Stimulated activated CD8-positive, alpha-beta memory T cell treated with anti-CD3 and anti-CD28 coated beads, Interleukin-2, amount 100 ng/mL, for 48 hours (primary cell): Measurements from ENCODE around the gene EEF1A2.
A peak's percentile ranks its signal among the peaks of the same experiment; 100 is the strongest.
"Not testable (repeated sequence)": the region's sequence is repeated elsewhere in the genome, so short reads cannot be mapped to it uniquely, and the experiment has no call there.

Source experiments
- DNase-seq, 2 donors: peaks; one replicate each; pipeline ENCODE4 v3.0.0-alpha.2; 2020; ENCODE audit warnings: low read depth in 2 of 2

The EEF1A2 gene

DNA sequence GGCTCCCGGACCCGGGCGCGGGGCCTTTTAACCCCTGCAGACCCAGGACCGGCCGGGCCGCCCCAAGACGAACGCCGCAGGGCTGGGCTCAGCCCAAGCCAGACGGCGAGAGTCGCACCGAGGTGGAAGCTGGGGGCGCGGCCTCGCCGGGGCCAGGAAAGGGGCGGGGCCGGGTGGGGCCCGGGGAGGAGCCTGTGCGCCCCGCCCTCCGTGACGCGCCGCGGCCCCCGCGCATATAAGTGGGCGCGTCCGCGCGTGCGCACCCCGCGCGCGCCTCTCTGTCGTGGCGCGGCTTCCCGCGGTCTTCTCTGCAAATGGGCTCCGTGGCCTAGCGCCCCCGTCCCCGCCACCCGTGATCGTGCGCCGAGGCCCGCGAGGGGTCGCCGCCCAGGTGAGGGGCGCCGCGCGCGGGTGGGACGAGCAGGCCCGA is 21.6 kb upstream of the EEF1A2 start, which contains the start of gene PPDPF:
TSS of gene PPDPF (plus strand) at position 262 of the 430 bp plus-strand sequence. CDS start 544 bp downstream, outside the sequence.
- DNase-seq, result peak; percentile 66 to 76

DNA sequence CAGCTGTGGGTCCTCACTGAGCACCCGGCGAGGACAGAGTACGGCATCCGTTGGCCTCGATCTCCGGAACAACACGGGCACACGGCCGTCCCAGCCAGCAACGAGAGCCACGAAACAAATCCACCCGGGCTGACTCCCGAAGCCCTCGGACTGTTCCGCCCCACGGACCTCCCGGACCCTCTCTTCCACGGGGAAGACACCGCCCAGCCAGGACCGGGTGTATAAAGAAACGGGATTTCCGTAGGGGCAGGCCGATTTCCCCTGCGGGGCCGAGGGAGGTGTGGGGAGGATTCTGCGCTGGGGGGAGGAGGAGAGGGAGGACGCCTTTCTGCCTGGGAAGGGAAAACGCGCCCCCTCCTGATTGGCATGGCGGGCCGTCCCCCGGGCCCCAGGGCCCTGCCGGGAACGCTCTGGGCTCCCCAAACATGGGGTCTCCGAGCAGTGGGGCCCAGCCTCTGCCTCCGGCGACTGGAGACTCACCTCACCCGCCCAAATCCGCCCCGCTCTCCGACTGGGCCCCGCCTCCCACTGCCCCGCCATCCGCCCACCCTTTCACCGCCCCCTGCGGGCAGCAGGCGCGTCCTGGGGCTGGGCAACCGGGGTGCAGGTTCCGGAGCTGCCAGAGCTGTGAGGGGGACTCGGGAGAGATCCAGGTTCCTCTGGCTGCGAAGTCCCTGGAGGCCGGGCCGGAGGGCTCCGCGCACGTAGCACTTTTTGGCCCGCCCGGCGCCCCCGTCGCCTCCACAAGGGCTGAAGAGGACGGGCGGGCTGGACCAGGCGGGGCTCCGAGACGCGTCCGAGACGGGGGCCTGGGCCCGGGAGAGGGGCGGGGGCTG is 21.0 kb upstream of the EEF1A2 start:
- peak; percentile 49 to 51 for DNase-seq

DNA sequence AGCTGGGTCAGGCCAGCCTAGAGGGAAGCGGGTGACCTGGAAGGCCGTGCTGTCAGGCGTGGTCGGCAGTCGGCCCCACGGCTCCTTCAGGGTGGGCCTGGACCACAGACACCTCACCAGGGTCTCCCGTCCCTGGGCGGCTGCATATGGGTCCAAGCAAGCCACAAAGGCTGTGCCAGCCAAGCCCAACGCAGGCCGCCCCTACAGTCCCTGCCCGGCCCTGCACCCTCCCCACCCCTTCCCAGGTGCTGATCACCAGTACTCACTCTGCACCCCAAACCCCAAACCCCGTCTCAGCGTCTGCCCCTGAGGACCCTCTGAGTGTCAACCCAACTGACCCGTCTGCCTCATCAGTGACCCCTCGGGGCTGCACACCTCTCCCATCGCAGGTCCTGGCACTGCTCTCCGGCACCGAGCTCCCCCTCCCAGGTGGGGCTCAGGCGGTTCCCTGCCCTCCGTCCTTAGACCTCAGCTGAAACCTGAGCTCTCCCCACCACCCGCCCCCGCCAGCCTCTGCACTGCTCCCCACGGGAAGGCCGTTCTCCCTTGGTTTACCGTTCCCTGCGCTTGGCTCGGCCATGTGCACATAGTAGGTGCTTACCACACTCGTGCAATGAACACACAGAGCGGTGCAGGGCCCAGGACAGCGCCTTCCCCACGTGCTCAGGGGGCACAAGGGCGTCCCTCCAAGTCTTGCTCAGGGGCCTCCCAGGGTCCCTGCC is 20.2 kb upstream of the EEF1A2 start:
- DNase-seq, result no peak

DNA sequence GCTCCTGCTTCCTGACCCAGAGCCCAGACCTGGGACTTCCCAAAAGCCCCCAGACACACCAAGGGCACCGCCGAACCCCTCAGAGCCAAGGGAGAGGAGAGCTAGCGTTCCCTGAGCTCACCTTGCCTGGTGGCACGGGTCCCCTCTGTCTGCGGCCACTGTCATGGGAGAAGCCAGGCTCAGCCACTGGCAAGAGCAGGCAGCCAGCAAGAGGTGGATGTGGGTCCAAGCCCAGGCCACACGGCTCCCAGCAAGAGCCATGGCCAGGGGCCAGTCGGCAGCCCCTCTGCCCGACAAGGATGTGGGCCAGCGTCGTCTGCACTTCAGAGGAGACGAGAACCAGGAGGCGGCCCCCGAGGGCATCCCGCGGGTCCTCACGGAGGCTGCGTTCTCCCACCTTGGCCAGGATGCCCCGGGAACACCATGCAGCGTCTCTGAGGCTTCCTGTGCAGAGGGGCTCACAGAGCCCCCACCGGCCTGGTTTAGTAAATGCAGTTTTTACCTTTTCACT is 19.5 kb upstream of the EEF1A2 start:
- no peak for DNase-seq

DNA sequence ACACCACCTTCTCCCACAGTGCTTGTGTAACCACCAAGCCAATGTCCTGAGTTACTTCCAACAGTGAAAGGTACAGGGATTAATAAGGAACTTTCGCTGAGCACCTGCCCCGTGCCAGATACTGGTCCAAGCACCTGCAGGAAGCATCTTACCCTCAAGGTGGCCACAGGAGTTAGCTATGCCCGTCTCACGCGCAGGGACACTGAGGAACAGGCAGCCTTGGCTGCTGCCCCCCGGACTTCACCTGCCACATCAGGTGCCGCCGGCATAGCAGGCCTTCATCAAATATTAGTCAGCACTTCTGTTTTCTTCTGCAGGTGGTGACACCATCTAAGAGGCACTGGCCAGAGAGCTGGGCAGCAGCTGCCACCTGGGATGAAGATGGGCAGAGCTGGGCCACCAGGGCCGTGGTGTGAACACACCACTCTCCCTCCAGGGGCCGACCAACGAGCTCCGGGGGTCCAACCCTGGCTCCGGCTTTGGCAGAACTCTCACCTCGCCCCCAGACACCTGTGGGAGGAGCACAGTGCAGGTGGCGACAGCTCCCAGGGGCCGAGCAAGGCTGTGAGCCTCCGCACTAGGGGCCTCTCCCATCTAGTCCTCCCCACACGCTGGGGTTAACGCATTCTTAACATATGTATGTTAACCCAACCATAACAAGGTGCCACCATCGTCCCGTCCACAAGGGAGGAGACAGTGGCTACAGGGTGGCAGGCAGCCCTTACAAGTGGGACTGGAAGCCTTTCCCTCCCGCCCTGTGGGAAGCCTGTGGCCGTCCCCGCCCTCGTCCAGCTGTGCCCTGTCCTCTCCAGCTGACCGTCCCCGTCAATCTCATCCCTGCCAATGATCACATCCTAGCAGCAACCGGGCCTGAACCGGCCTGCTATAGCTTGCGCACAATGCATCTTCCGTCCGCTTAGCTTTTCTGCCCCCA is 18.8 kb upstream of the EEF1A2 start:
- no peak for DNase-seq

DNA sequence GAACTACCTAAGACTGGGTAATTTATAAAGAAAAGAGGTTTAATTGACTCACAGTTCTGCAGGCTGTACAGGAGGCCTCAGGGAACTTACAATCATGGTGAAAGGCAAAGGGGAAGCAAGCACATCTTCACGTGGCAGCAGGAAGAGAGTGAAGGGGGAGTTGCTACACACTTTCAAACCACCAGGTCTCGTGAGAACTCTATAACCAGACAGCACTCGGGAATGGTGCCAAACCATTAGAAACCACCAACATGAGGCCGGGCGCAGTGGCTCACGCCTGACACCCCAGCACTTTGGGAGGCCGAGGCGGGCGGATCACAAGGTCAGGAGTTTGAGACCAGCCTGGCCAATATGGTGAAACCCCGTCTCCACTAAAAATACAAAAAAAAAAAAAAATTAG is 15.6 kb upstream of the EEF1A2 start:
- DNase-seq, result not testable (repeated sequence)

DNA sequence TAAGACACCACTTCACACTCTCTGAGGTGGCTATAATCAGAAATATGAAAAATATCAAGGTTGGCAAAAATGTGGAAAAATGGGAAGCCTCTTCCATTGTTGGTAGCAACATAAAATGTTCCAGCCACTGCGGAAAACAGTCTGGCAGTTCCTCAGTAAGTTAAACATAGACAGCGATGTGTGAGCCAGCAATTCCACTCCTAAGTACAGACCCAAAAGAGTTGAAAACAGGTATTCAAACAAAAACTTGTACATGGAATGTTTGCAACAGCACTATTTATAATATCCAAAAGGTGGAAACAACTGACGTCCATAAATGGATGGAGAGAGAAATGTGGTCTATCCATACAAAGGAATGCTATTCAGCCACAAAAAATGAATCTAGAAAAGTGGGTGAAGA is 14.3 kb upstream of the EEF1A2 start:
- no peak for DNase-seq

DNA sequence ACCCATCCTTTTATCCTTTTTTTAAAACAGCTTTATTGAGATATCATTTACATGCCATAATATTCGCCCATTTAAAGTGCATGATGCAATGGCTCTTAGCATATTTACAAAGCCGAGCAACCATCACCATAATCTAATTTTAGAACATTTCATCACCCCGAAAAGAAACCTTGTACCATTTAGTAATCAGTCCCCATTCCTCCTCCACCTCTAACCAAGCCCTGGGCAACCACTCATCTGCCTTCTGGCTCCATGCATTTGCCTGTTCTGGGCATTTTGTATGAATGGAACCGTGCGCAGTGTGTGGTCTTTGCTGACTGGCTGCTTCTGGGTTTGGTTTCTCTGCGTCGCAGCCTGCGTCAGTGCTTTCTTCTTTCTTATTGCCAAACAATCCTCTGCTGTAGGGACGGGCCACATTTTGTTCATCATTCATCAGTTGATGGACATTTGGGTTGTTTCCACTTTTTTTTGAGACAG is 10.2 kb upstream of the EEF1A2 start:
- no peak for DNase-seq

DNA sequence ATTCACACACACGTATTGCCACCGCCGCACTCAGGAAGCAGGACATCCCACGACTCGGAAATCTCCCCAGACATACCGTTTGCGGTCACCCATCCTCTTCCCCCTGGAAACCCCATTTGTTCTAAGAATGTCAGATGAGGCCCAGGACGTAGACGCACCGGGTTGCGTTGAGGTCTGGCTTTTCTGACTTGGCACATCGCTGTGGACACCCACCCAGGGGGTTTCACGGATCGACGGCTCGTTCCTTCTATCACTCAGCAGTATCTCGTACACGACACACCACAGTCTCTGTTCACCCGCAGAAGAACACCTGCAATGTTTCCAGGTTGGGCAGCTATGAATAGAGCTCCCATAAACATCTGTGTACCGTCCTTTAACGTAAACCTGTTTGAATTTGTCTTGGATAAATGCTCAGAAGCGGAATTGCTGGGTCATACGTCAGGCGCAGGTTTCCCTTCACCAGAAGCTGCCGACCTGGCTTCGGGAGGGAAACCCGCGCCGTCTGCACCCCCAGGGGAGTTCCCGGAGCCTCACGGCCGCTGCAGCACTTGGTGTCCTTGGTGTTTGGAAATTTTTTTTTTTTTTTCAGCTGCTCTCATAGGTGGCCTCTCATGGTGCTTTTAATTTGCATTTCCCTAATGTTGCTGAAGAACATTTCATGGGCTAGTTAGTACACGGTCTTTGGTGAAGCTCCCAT is 9.3 kb upstream of the EEF1A2 start:
- DNase-seq, result no peak

DNA sequence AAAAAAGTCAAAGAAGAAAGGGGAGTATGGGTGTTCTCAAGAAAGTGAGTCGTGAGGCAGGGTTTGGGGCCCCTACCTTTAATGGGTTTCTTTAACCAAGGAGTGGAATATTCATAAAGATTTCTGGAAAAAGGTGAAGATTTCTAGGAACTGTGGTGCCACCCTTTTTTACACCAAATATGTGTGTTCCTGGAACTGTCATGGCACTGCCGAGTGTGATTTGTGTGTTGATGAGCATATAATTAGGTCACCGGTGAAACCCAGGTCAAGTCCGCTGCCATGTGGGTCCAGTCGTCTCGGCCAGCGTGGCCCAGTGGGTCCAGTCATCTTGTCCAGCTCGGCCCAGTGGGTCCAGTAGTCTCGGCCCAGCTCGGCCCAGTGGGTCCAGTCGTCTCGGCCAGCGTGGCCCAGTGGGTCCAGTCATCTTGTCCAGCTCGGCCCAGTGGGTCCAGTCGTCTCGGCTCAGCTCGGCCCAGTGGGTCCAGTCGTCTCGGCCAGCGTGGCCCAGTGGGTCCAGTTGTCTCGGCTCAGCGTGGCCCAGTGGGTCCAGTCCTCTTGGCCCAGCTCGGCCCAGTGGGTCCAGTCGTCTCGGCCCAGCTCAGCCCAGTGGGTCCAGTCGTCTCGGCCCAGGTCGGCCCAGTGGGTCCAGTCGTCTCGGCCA is 8.3 kb upstream of the EEF1A2 start:
- no peak for DNase-seq

DNA sequence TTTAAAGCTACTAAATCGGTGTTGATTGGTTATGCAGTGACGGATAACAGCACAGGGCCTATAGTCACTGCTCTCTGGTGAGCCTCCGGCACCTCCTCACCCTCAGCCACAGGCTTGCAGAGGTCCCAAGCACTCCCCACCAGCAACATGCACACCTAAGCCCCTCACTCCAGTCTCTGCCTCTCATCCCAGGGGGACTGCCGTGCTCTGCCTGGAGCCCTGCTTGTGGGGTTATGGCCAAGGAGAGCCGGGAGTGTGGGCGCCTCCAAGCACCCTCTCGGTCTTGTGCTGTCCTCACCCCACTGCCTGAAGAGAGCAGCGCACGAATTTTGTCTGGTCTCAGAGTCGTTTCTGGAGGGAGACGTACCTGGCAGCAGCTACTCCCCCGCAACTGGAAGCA is 6.8 kb upstream of the EEF1A2 start:
- no peak for DNase-seq

DNA sequence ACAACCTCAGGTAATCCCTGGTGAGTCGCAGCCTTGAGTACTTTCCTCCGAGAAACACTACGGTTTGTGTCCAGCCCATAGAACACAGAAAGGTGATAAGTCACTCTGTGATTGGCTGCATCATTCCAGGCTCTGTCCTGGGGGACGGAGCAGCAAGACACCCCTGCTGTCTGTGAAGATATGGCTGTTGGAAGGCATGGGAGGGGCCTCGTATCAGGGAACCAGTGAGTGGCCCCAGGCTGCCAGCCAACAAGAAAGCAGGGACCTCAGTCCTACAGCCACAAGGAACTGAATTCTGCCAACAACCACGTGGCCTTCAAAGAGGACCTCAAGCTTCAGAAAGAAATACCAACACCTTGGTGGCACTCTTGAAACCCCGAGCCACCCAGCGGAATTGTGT is 6.4 kb upstream of the EEF1A2 start:
- no peak for DNase-seq

DNA sequence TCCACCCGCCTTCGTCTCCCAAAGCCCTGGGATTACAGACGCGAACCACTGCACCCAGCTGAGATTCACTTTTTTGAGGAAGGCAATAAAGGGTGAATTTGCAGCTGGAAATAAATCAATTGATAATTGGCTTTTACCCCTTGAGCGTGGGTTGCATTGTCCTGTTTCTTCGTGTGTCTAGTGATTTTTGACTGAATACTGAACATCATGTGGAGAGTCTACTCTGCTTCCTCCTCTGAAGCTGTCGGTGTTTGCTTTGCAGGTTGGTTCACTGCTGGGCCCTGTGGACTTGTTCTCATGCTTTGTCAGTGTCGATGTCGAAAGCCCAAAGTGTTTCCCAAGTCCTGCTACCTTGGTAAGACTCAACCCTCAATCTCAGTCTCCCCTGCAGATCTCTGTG is 5.8 kb upstream of the EEF1A2 start:
- DNase-seq, result no peak

DNA sequence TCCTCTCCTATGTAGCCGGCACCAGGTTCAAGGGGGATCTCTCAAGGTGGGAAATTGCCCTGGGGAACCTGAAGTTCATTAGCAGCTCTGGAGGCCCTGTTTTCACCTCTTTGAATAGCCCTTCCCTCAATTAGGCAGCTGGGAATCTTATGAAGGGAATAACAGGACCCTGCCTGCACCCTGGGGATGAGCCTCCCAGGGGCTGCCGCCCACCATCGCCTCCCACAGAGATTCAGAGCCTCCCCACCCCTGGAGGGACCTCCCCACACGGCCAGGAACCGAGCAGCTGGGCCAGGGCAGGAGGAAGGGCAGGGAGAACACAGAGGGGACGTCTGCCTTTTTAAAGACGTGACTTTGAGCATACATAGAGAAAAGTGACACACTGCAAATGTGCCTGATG is 4.6 kb upstream of the EEF1A2 start:
- no peak for DNase-seq

DNA sequence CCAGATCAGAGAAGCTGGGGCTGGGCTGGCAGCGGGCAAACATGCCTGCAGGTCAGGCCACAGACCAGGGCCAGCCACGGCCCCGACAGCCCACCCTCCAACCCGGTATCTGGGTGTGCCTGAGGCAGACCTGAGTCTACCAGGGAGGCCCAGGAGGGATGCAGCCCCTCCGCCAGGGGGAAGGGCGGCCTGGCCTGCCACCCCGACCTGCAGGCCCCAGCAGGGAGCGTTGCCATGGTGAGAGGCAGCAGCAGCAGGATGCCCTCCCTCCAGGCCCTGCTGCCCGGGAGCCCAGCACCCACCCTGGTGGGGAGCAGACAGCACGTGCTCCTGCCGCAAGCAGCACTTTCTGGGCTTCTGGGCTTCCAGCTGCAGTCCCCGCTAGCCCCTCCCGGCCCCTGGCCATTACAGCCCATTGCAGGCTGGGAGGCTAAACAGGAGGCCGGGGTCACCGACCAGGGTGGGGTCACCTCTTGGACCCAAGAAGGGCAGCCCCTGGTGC is 3.8 kb upstream of the EEF1A2 start:
- no peak for DNase-seq

DNA sequence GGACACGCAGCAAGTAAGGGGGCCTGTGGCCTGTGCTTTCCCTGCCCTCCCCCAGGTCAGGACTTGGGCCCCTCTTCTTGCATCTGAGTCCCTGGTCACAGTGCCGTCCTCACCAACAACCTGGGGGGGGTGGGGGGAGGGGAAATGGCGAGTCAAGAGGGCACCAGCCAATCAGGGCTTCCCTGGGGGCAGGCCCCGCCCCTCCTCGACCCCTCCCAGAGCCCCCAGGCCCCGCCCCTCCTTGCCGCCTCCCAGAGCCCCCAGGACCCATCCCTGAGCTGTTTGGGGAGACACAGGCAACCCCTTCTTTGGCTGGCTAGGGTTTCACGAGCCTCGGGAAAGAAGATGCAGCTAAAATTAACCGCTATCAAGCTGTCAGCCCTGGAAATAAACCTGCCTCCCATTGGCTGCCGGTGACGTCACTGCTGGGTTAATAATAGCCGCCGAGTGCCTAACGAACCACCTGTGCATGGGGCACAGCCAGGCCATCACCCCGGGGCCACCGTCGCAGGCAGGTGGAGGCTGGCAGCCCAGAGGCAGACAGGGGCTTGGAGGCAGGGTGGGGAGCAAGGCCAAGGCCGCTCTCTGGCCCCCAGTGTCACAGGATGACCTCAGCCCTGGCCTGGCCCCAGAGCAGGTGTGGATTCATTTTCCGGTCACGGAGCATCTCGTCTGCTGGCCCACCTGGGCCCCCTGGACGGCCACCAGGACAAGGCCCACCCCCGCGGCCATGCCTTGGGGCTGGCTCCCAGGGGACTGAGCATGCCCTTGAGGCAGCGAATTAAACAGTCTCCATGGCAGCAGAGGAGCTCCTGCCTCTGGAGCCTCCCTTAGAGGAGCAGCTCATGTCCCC is 3.2 kb upstream of the EEF1A2 start:
- no peak for DNase-seq

DNA sequence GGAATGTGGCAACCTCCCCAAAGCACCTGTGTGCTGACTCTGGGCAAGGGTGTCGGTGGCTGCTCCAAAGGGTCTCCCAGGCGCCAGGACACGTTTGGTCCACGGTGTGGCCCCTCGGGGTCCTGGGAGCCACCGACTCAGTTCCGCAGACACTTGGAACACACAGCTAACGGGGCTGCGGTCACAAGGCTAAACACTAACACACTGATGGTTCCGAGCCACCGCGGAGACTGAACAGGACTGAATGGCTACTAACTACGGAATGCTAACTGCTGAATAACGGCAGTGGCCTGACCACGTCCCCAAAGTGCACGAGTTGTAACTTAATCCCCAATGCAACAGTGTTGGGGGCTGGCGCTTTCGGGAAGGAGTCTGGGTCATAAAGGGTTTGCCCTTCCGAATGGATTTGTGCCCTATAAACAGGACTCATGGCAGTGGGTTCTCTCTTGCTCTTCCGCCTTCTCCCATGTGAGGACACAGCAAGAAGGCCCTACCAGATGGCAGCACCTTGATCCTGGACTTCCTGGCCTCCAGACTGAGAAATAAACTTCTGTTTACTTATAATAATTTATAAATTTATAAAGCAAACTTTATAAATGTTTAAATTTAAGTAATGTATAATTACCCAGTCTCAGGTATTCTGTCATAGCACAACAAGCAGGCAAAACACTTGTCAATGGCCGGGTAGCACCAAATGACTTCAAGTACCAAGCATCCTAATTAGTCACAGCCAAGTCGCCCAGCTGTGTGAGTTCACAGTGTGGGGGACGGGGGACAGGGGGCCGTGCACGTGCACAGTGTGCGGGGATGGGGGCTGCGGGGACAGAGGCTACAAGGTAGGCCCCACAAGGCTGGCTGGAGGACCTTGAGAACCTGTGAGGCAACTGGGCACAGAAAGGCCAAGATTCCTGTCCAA is 2.3 kb upstream of the EEF1A2 start:
- DNase-seq, result no peak
